ENCODE measurements around the gene TTC7B. TPM values are rescaled to one million over a fixed set of nuclear protein-coding genes. Genes with fewer than 3 reads are reported as not detected.
"Not testable (repeated sequence)": the region's sequence is repeated elsewhere in the genome, so short reads cannot be mapped to it uniquely, and the experiment has no call there.

The TTC7B gene
- total RNA-seq, 1 donor from 2014 or later: 83.1 TPM

DNA sequence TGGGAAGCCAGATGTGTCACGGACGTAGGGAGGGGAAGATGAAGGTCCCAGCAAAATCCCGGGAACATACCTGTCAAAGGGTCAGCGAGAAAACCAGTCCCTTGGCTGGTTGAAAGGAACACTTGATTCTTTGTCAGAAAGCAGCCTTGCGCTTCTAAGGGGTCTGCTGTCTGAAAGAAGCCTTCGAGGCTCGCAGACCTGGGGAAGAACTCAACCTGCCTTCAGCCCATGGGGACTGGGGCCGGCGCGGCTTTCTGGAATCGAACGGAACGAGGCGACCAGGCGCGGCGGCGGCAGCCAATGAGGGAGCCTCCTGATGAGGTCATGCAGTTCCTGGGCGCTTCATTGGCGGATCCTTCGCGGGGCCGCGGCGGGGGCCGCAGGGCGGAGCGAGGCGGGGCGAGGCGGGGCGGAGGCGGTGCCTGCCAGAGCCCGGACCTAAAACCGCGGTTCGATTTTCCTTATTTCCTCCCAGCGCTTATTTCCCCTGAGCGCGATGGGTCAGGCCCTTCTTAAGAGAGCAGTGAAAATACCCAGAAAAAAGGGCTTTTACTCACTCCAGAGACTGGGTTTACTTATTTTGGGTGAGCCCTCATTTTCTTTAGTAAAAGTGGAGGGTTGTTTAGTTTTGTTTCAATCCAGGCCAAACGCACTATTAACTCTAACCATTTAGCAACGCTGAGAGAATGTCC is 11.8 kb upstream of the TTC7B start:
- Mint-ChIP-seq H3K4me3 (ENCODE audit: unreplicated experiment) (peak overlapping the region; percentile 78), H3K27ac (ENCODE audit: unreplicated experiment) (peak overlapping the region; percentile 62), H3K27me3 (ENCODE audit: unreplicated experiment) (peaks cover 2% of the 10 kb centered on the region), H3K4me1 (ENCODE audit: low read depth, unreplicated experiment) (no peaks in the 10 kb centered on the region), H3K36me3 (ENCODE audit: unreplicated experiment) (peaks cover 11% of the 10 kb centered on the region), H3K9me3 (ENCODE audit: unreplicated experiment) (no peaks in the 10 kb centered on the region)
- peak; percentile 95 for DNase-seq
- TF ChIP-seq, protein P1, sequence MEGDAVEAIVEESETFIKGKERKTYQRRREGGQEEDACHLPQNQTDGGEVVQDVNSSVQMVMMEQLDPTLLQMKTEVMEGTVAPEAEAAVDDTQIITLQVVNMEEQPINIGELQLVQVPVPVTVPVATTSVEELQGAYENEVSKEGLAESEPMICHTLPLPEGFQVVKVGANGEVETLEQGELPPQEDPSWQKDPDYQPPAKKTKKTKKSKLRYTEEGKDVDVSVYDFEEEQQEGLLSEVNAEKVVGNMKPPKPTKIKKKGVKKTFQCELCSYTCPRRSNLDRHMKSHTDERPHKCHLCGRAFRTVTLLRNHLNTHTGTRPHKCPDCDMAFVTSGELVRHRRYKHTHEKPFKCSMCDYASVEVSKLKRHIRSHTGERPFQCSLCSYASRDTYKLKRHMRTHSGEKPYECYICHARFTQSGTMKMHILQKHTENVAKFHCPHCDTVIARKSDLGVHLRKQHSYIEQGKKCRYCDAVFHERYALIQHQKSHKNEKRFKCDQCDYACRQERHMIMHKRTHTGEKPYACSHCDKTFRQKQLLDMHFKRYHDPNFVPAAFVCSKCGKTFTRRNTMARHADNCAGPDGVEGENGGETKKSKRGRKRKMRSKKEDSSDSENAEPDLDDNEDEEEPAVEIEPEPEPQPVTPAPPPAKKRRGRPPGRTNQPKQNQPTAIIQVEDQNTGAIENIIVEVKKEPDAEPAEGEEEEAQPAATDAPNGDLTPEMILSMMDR (IDR thresholded peaks at IDR 0.05; ENCODE audit: partially characterized antibody, unreplicated experiment): no peak

DNA sequence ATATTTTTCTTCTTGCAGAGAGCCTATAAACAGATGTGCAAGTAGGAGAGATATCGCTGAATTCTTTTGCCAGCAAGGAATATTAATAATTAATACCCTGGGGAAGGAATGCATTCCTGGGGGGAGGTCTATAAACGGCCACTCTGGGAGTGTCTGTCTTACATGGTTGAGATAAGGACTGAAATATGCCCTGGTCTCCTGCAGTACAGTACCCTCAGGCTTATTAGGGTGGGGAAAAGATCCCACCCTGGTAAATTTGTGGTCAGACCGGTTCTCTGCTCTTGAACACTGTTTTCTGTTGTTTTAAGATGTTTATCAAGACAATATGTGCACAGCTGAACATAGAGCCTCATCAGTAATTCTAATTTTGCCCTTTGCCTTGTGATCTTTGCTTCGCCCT is 7.3 kb upstream of the TTC7B start:
- not testable (repeated sequence) for H3K36me3 Mint-ChIP-seq (ENCODE audit: unreplicated experiment); H3K9me3 Mint-ChIP-seq (ENCODE audit: unreplicated experiment); H3K27ac Mint-ChIP-seq (ENCODE audit: unreplicated experiment); H3K4me1 Mint-ChIP-seq (ENCODE audit: low read depth, unreplicated experiment); H3K27me3 Mint-ChIP-seq (ENCODE audit: unreplicated experiment); DNase-seq; H3K4me3 Mint-ChIP-seq (ENCODE audit: unreplicated experiment)

DNA sequence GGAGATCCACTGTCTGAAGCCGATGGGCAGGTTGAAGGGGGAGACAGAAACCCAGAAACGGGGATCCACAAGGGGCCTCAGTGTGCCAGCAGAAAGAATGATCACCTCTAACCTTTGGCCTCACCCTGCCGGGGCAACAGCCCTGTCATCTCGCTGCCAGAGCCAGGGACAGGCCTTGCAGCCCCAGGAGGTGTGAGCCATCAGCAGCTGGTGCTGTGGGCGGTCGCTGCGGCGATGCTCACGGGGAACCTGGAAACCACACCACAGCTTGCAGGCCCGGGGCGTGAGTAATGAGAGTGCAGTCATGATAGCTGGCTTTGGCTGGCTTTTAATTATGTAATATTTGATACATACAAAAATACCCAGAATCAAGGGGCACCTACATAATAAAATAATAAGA is 4.7 kb upstream of the TTC7B start:
- Mint-ChIP-seq H3K27me3 (ENCODE audit: unreplicated experiment) (peaks cover 7% of the 10 kb centered on the region), H3K4me3 (ENCODE audit: unreplicated experiment) (no peak overlapping the region), H3K27ac (ENCODE audit: unreplicated experiment) (no peak overlapping the region), H3K9me3 (ENCODE audit: unreplicated experiment) (peaks cover 1% of the 10 kb centered on the region), H3K4me1 (ENCODE audit: low read depth, unreplicated experiment) (no peaks in the 10 kb centered on the region), H3K36me3 (ENCODE audit: unreplicated experiment) (peaks cover 8% of the 10 kb centered on the region)
- no peak for DNase-seq
- TF ChIP-seq, protein P1 (IDR thresholded peaks at IDR 0.05; ENCODE audit: partially characterized antibody, unreplicated experiment): no peak

DNA sequence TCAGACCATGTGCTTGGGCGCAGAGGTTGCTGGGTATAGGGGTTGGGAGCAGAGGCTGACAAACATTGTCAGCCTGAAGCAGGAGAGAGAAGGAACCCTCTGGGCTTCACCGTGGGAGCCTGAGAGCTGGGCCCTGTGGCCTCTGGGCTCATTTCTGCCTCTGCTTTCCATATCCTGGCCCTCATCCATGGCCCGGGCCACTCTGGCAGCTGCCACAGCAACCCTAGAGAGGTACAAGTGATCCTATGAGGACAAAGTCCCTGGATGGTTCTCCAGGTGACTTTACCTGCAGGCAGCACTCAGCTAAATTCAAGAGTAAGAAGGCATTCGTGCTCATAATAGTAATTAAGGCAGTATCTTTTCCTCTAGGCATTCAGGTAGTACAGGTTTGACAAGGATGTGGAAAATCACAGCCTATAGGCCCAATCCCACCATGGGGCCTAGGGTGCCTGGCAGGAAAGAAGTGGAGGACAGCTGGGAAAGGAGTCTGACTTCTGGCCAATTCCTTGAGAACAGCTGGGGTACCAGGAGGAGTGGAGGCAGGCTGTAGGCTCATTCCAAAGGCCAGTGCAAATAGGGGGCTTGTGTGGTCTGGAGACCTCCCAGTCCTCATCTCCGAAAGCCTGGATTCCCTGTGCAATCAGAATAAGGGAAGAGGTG is 3.6 kb upstream of the TTC7B start:
- peaks cover 12% of the 10 kb centered on the region for H3K27me3 Mint-ChIP-seq (ENCODE audit: unreplicated experiment)
- no peak overlapping the region for H3K27ac Mint-ChIP-seq (ENCODE audit: unreplicated experiment)
- DNase-seq: no peak

DNA sequence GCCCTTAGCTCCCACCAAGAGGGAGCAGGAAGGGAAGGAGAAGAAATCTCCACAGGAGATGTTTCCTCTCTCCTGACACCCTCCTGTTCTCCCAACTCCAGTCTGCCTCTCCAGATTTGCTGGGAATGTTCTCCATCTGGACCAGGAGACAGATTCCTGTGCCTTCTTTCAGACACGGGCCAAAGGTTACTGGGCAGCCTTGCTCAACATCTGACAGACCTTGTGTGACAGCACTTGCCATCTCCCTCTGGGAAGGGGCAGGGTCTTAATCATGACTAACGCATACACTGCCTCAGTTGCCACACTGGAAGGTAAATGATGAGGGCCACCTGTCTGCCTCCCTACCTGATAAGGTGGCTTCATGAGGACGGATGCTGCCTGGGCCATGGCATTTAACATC is 2.5 kb upstream of the TTC7B start:
- Mint-ChIP-seq H3K9me3 (ENCODE audit: unreplicated experiment) (peaks cover 6% of the 10 kb centered on the region), H3K36me3 (ENCODE audit: unreplicated experiment) (peaks cover 4% of the 10 kb centered on the region), H3K27me3 (ENCODE audit: unreplicated experiment) (peaks cover 14% of the 10 kb centered on the region), H3K4me3 (ENCODE audit: unreplicated experiment) (no peak overlapping the region), H3K27ac (ENCODE audit: unreplicated experiment) (no peak overlapping the region), H3K4me1 (ENCODE audit: low read depth, unreplicated experiment) (peaks cover 11% of the 10 kb centered on the region)
- TF ChIP-seq, protein P1 (IDR thresholded peaks at IDR 0.05; ENCODE audit: partially characterized antibody, unreplicated experiment): no peak
- DNase-seq: no peak

More for the DNA sequence above, 3.6 kb upstream of the TTC7B start:
- H3K9me3 Mint-ChIP-seq (ENCODE audit: unreplicated experiment): peaks cover 6% of the 10 kb centered on the region
- H3K36me3 Mint-ChIP-seq (ENCODE audit: unreplicated experiment): peaks cover 8% of the 10 kb centered on the region
- no peak overlapping the region for H3K4me3 Mint-ChIP-seq (ENCODE audit: unreplicated experiment)
- H3K4me1 Mint-ChIP-seq (ENCODE audit: low read depth, unreplicated experiment): peaks cover 2% of the 10 kb centered on the region
- TF ChIP-seq, protein P1 (IDR thresholded peaks at IDR 0.05; ENCODE audit: partially characterized antibody, unreplicated experiment): no peak
